Measurements from ENCODE around the gene FBXO47.

- TF ChIP-seq ZBTB3 (CRISPR knock-in tag; IDR thresholded peaks at IDR 0.05; ENCODE audit: borderline replicate concordance, low read depth) (no peak), PTBP1 (IDR thresholded peaks at IDR 0.05; ENCODE audit: low read depth, low read length, poor library complexity, severe bottlenecking) (no peak), ZNF44 (CRISPR knock-in tag; IDR thresholded peaks at IDR 0.05) (no peak), HMGXB4 (CRISPR knock-in tag; IDR thresholded peaks at IDR 0.05; ENCODE audit: borderline replicate concordance in 1 of 2, low read depth in 1 of 2) (no peak), ZNF3 (CRISPR knock-in tag; IDR thresholded peaks at IDR 0.05) (no peak), POLR2AphosphoS2 (IDR thresholded peaks at IDR 0.05; ENCODE audit: low read depth, low read length) (no peak), EED (CRISPR knock-in tag; IDR thresholded peaks at IDR 0.05) (no peak), NFYB (CRISPR knock-in tag; IDR thresholded peaks at IDR 0.05) (no peak), RBM39 (IDR thresholded peaks at IDR 0.05; ENCODE audit: low read depth, low read length, poor library complexity, severe bottlenecking) (no peak), EP300 (IDR thresholded peaks at IDR 0.05; ENCODE audit: low read depth in 2 of 2, low read length in 2 of 2) (no peak), EP300 (CRISPR knock-in tag; IDR thresholded peaks at IDR 0.05; ENCODE audit: borderline replicate concordance) (no peak), ZNF558 (CRISPR knock-in tag; IDR thresholded peaks at IDR 0.05; ENCODE audit: borderline replicate concordance) (no peak)
Measured at GRCh38 chr17:38897176-38897575, 70.0 kb downstream of the FBXO47 start.

Data from HepG2 (cell line).